Ishikawa (cell line): ENCODE measurements around the gene CACNA1C.

Experiments
- CEBPB ChIP-seq: IDR thresholded peaks from 2 replicates; pipeline ENCODE4 v1.6.1; 2012
- EGR1 ChIP-seq: IDR thresholded peaks from 2 replicates; pipeline ENCODE4 v1.6.1; 2012
- EP300 ChIP-seq: IDR thresholded peaks from 2 replicates; pipeline ENCODE4 v1.6.1; 2012; ENCODE audit warnings: borderline replicate concordance
- FOXM1 ChIP-seq: IDR thresholded peaks from 2 replicates; pipeline ENCODE4 v1.6.1; 2012; ENCODE audit warnings: low read depth, borderline replicate concordance
- NFIC ChIP-seq: IDR thresholded peaks from 2 replicates; pipeline ENCODE4 v1.6.1; 2012
- RAD21 ChIP-seq: IDR thresholded peaks from 2 replicates; pipeline ENCODE4 v1.6.1; 2012; ENCODE audit warnings: low read depth
- TAF1 ChIP-seq: IDR thresholded peaks from 2 replicates; pipeline ENCODE4 v1.6.1; 2012; ENCODE audit warnings: low read depth, mild to moderate bottlenecking
- TCF12 ChIP-seq: IDR thresholded peaks from 2 replicates; pipeline ENCODE4 v1.6.1; 2012; ENCODE audit warnings: low read depth
- ZBTB7A ChIP-seq: IDR thresholded peaks from 2 replicates; pipeline ENCODE4 v1.6.1; 2012; ENCODE audit warnings: low read depth
- TF ChIP-seq, protein P1 (sequence below): IDR thresholded peaks from 2 replicates; pipeline ENCODE4 v1.6.1; 2012
- TF ChIP-seq, protein P2 (sequence below): IDR thresholded peaks from 2 replicates; pipeline ENCODE4 v1.6.1; 2012; ENCODE audit warnings: low read depth, mild to moderate bottlenecking
- TF ChIP-seq, protein P3 (sequence below): IDR thresholded peaks from 2 replicates; pipeline ENCODE4 v1.6.1; 2012

DNA sequence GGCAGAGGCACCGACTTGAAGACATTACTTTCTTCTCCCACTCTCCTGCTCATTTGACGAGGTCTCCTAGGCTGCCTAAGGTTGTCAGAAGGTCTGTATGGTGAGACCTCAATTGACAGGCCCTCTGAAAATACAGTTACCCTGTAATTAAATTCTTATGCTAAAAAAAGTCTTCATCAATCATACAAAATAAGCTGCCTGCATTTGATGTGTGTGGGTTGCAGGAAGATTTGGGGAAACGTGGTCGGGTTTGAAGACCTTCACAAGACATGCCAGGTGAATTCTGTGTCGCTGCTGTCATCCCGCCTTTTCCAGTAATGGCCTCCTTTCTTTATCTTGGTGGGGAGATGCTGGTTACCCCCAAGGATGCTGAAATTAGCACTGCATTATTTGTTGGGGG lies 299.4 kb downstream of the CACNA1C start:
- TF ChIP-seq TAF1 (no peak), RAD21 (no peak), EGR1 (no peak), NFIC (no peak), EP300 (no peak), CEBPB (no peak), ZBTB7A (no peak), FOXM1 (no peak), TCF12 (no peak)
- TF ChIP-seq, protein P1, sequence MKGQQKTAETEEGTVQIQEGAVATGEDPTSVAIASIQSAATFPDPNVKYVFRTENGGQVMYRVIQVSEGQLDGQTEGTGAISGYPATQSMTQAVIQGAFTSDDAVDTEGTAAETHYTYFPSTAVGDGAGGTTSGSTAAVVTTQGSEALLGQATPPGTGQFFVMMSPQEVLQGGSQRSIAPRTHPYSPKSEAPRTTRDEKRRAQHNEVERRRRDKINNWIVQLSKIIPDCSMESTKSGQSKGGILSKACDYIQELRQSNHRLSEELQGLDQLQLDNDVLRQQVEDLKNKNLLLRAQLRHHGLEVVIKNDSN = no peak
- TF ChIP-seq, protein P2, sequence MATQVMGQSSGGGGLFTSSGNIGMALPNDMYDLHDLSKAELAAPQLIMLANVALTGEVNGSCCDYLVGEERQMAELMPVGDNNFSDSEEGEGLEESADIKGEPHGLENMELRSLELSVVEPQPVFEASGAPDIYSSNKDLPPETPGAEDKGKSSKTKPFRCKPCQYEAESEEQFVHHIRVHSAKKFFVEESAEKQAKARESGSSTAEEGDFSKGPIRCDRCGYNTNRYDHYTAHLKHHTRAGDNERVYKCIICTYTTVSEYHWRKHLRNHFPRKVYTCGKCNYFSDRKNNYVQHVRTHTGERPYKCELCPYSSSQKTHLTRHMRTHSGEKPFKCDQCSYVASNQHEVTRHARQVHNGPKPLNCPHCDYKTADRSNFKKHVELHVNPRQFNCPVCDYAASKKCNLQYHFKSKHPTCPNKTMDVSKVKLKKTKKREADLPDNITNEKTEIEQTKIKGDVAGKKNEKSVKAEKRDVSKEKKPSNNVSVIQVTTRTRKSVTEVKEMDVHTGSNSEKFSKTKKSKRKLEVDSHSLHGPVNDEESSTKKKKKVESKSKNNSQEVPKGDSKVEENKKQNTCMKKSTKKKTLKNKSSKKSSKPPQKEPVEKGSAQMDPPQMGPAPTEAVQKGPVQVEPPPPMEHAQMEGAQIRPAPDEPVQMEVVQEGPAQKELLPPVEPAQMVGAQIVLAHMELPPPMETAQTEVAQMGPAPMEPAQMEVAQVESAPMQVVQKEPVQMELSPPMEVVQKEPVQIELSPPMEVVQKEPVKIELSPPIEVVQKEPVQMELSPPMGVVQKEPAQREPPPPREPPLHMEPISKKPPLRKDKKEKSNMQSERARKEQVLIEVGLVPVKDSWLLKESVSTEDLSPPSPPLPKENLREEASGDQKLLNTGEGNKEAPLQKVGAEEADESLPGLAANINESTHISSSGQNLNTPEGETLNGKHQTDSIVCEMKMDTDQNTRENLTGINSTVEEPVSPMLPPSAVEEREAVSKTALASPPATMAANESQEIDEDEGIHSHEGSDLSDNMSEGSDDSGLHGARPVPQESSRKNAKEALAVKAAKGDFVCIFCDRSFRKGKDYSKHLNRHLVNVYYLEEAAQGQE = no peak
- TF ChIP-seq, protein P3, sequence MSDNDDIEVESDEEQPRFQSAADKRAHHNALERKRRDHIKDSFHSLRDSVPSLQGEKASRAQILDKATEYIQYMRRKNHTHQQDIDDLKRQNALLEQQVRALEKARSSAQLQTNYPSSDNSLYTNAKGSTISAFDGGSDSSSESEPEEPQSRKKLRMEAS = no peak
